ENCODE measurements around the gene TBX18.

DNA sequence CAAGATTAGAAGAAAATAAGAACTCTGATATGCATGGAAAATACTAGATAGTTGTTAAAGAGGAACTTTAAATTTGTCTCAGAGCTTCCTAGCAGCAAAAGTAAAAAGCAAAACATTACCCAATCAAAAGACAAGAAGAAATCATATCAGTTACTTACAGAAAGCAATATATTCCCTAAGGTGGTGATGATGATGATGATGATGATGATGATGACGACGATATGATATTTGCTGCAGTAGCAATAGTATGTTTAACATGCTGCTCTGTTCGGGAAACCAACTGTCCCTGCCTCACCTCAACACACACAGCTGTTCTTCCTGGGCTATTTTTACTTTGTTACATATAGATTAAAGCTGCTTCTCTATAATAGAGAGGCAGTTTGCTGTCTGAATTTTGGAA lies 12.0 kb upstream of the TBX18 start:
- TF ChIP-seq, protein P1, sequence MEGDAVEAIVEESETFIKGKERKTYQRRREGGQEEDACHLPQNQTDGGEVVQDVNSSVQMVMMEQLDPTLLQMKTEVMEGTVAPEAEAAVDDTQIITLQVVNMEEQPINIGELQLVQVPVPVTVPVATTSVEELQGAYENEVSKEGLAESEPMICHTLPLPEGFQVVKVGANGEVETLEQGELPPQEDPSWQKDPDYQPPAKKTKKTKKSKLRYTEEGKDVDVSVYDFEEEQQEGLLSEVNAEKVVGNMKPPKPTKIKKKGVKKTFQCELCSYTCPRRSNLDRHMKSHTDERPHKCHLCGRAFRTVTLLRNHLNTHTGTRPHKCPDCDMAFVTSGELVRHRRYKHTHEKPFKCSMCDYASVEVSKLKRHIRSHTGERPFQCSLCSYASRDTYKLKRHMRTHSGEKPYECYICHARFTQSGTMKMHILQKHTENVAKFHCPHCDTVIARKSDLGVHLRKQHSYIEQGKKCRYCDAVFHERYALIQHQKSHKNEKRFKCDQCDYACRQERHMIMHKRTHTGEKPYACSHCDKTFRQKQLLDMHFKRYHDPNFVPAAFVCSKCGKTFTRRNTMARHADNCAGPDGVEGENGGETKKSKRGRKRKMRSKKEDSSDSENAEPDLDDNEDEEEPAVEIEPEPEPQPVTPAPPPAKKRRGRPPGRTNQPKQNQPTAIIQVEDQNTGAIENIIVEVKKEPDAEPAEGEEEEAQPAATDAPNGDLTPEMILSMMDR (IDR thresholded peaks at IDR 0.05) = no peak
- no peak for TF ChIP-seq POLR2A (IDR thresholded peaks at IDR 0.05)
- TF ChIP-seq POLR2AphosphoS5 (IDR thresholded peaks at IDR 0.05) = no peak

Measured in breast epithelium (tissue), 3 donors.